T-helper 1 cell treated with Interleukin-12 subunit alpha and Interleukin-12 subunit beta and Interleukin-4 antibody, amounts not matched to agents 30 ng/mL and 1 ng/mL, for 36 hours (primary cell): Measurements from ENCODE around the gene SERINC1. TPM values are rescaled to one million over a fixed set of nuclear protein-coding genes. Genes with fewer than 3 reads are reported as not detected.

Experiments used
- intact Hi-C: fragments of 100-400 bp; cut with micrococcal nuclease; formaldehyde crosslinking; loops from one replicate; pipeline ENCODE4 v1.15.1; 2024
- total RNA-seq: library from RNA; stranded (reverse); gene quantifications from 2 replicates; pipeline ENCODE4 v1.2.3, GENCODE V29; 2022

SERINC1 gene
- total RNA-seq, 1 donor from 2014 or later, result 66.1 TPM

- intact Hi-C loops, result no loop called here
These were observed 32.6 kb downstream of the SERINC1 start for GRCh38 chr6:122438975-122439374.

- intact Hi-C loops, result no loop called here
These were observed 38.8 kb downstream of the SERINC1 start for GRCh38 chr6:122432816-122433215.

- intact Hi-C loops, result no loop called here
These were observed 39.8 kb downstream of the SERINC1 start for GRCh38 chr6:122431780-122432179.

- intact Hi-C loops, result no loop called here
These were observed 42.3 kb downstream of the SERINC1 start for GRCh38 chr6:122429323-122429722.

- intact Hi-C loops, result no loop called here
These were observed 42.8 kb downstream of the SERINC1 start for GRCh38 chr6:122428781-122429180.

GRCh38 chr6:122426597-122426996 is 45.0 kb downstream of the SERINC1 start:
- intact Hi-C loops, result no loop called here

GRCh38 chr6:122423734-122424133 is 47.9 kb downstream of the SERINC1 start:
- intact Hi-C loops, result no loop called here

GRCh38 chr6:122422614-122423267 is 48.9 kb downstream of the SERINC1 start:
- intact Hi-C loops, result no loop called here

GRCh38 chr6:122422003-122422402 is 49.6 kb downstream of the SERINC1 start:
- intact Hi-C loops, result no loop called here

GRCh38 chr6:122416825-122417224 is 54.8 kb downstream of the SERINC1 start:
- intact Hi-C loops, result no loop called here

- intact Hi-C loops, result no loop called here
These were observed 59.6 kb downstream of the SERINC1 start for GRCh38 chr6:122412001-122412400.

- intact Hi-C loops, result loop anchor here (1.0 kb wide), 2 partner anchors 10 to 62 kb away; partner anchors contain the start of genes HSF2 and SERINC1
These were observed 62.7 kb downstream of the SERINC1 start for GRCh38 chr6:122408702-122409458.

- intact Hi-C loops, result loop anchor here (1.0 kb wide), 2 partner anchors 9 to 63 kb away; partner anchors contain the start of genes HSF2 and SERINC1
These were observed 63.4 kb downstream of the SERINC1 start for GRCh38 chr6:122408240-122408639.

GRCh38 chr6:122407712-122408111 is 63.9 kb downstream of the SERINC1 start:
- intact Hi-C loops, result loop anchor here (1.0 kb wide), 2 partner anchors 8 to 64 kb away; partner anchors contain the start of genes HSF2 and SERINC1

GRCh38 chr6:122406187-122406586 is 65.4 kb downstream of the SERINC1 start:
- intact Hi-C loops, result no loop called here

- intact Hi-C loops, result no loop called here
These were observed 66.2 kb downstream of the SERINC1 start for GRCh38 chr6:122405417-122405816.

- intact Hi-C loops, result no loop called here
These were observed 67.2 kb downstream of the SERINC1 start for GRCh38 chr6:122404444-122404843.

- intact Hi-C loops, result no loop called here
These were observed 70.5 kb downstream of the SERINC1 start for GRCh38 chr6:122401104-122401503.

GRCh38 chr6:122400462-122401089 is 71.0 kb downstream of the SERINC1 start:
- intact Hi-C loops, result no loop called here

- intact Hi-C loops, result no loop called here
These were observed 71.5 kb downstream of the SERINC1 start for GRCh38 chr6:122400121-122400450.

GRCh38 chr6:122399348-122400120 is 72.1 kb downstream of the SERINC1 start, which contains the start of gene HSF2:
Gene HSF2, plus strand, starts transcription at chr6:122399652. Its CDS starts 86 bp downstream, at chr6:122399738.
- intact Hi-C loops, result loop anchor here (1.0 to 10.0 kb wide), 8 partner anchors 9 to 1065 kb away; partner anchors contain the start of genes PKIB, SERINC1 and TBC1D32
